ENCODE measurements around the gene STRA8.

The STRA8 gene, protein sequence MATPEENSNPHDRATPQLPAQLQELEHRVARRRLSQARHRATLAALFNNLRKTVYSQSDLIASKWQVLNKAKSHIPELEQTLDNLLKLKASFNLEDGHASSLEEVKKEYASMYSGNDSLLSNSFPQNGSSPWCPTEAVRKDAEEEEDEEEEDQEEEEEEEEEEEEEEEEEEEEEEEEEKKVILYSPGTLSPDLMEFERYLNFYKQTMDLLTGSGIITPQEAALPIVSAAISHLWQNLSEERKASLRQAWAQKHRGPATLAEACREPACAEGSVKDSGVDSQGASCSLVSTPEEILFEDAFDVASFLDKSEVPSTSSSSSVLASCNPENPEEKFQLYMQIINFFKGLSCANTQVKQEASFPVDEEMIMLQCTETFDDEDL

DNA sequence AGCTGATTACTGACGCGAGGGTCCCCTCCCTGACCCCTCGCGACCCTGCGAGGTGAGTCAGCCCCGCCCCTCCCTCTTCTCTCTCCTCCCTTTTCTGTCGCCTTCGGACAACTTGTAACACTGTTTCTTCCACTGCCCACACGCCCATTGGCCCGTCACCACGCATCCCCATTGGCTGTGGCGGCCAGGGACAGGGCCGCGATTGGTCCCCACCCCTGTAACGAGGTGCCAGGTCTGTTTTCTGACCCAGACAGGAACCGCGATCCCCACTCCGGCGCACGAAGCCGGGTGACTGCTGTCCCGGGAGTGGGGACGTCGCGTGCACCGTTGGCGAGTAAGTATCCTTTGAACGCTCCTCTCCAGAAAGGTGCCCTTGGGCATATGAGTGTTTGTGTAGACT is at the start of gene STRA8:
TSS of gene STRA8 (plus strand) at position 269 of the 400 bp plus-strand sequence. CDS start 6,687 bp downstream, outside the sequence.
- no peak for DNase-seq (ENCODE audit: low spot score)

DNA sequence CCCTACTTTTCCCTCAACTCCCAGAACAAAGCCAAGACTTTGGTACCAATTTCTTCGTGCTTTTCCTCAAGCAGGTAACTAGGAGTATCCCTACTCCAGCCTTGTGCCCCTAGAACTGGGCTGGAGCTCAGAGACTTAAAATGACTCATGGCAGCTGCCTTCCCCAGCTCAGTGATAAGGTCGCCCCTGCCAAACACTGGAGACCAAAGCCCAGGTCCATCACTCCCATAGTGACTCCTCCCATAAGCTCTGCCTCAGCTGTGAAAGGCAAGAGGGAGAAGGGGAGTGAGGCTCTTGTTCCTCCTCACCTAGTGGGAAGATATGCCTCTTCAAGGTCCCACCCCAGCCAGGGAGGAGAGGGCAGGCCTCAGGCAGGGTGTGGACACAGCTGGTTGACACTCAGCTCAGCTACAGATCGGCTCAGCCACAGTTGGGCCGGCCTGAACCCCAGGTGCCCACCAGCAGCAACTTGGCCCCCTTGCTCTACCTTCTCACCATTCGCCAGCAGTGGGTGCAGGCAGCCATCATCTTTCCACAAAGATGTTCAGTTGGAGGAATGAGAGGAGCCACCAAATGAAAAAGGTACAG is 49.3 kb upstream of the STRA8 start:
- DNase-seq (ENCODE audit: low spot score): no peak

DNA sequence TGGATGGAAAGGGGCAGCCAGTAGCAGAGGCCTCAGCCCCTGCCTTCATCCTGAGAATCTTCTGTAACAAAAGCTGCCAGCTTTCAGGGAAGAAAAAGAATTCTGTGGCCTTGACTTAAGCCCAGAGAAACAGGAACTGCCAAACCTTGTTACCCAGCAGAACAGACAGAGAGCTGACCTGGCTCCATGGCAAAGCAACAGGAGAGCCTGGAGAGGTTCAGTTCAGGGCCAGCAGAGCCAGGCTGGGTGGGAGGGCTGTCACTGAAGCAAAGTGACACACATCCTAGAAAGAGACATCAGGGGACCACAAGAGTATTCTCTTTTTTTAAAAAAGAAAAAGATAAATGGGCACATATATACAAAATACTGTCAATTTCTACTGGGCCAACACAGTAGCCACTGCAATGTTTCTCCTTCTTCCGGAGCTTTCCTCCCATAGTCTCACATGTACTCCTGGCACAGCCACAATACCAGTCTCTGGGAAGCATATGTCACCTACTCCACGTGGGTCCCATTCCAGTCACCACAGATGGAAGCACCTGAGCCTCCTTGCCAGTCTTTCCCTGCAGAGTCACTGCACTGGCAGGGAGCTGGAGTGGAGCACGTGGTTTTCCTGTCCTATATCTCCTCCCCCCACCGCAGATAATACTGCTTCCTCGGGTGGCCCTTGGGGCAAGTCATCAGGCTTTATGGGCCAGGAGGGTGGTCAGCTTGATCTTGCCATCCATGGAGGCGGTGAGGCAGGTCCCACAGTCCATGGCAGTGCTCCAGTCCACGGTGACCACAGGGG is 48.0 kb upstream of the STRA8 start:
- no peak for DNase-seq (ENCODE audit: low spot score)

DNA sequence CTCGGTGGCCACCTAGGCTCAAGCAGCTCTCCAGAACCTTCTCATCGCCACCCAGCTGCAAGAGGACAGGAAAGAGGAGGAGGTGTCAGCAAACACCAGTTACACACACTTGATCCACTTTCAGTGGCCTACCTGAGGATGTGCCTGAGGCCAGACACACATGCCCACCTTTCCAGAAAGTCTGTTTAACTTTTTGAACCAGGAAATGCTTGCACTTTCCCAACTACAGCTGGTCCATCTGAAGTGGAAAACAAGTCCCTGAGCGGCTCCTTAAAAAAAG is 47.4 kb upstream of the STRA8 start:
- DNase-seq (ENCODE audit: low spot score): no peak

DNA sequence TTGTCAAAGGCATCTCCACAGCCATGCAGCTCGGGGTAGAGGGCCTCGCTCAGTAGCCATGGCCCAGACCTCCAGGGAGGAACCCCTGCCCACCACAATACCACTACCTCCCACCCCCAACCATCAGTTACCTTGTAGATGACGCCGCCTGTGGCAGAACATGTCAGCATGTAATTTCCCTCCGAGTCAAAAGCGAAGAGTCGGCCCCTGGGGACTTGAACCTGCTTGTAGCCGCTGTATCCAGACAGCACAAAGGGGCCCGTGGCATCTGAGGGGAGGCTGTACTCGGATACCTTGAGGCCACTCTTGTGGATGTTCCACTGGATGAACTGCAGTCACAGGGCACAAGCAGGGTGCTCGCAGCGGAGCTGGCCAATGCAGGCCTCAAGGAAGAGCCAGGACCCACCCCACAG is 46.8 kb upstream of the STRA8 start:
- DNase-seq (ENCODE audit: low spot score): no peak

DNA sequence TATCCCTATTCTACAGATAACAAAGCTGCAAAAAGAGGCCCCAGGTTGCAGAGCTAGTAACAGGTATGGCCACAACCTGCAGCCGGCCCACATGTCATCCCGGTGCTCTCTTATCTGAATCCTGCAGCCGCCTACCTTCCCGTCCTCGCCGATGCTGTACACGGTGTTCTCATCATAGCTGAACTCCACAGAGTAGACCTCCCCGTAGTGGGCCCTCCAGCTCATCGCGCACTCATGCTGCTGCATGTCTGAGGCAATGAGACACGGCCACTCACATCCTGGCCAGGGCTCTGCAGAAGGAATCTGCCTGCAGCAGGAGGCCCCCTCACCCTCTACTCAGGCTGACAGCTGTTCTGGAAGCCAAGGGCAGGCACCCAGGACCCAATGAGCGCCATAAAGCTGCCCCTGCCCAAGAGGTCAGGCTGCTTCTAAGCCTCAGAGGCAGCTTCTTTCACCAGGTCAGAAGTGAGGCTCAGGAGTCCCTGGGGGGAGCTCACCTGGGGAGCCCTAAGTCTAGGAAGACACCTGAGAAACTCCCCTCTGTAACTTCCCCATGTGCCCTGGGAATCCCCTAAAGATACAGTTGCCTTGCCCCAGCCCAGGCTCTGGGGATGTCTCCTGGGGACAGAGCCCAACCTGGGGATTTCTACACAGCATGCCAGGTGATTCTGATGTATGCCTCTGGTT is 45.2 kb upstream of the STRA8 start:
- DNase-seq (ENCODE audit: low spot score): no peak

DNA sequence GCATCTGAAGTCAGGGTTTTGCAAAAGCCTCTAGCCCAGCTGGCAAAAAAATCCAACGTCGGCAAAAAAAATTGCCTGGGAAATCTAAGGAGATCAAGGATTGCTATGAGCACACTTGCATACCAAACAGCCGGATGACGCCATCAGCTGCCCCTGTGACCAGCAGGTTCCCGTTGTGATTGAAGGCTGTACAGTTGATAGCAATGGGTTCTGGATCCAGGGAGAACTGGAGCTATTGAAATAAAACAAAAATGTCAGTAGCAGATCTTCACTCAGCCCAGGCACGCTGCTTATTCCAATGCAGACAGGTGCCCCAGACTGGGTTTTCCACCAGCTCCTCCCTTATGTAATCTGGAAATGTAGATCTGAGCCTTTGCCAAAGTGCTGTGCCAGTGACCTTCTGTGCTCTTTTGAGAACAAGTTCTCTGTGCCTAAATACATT is 44.4 kb upstream of the STRA8 start:
- no peak for DNase-seq (ENCODE audit: low spot score)

DNA sequence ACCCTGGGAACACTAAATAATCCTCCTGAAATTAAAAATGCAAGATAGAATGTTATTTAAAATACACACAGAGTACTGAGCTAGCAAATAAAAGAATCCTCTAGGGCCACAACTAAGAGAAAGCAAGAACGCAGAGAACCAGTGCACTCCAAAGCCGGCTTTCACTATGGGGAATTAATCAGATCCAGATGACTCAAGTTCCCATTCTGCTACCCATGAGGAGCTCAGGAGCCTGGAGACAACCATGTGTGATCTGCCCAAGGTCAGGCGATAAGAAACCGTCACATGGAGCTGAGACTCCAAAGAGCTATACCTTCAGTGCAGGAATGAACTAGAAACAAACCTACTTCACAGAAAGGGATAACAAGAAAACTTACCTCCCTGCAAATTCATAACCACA is 43.7 kb upstream of the STRA8 start:
- DNase-seq (ENCODE audit: low spot score): no peak

DNA sequence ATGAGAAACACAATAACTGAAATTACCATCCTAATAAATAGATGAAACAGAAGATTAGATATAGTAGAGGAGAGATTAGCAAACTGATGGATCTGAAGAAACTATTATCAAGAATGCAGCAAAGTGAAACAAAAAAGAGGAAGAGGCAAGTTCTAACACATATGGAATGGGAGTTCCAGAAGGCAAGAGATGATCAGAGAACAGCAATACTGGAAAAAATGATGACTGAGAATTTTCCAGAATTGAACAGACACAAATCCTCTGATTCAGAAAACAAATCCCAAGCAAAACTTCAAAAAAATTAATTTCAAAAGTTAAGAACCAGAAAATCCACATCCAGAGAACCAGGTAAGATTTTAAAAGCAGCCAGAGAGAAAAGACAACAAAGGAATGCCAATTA is 42.9 kb upstream of the STRA8 start:
- no peak for DNase-seq (ENCODE audit: low spot score)

DNA sequence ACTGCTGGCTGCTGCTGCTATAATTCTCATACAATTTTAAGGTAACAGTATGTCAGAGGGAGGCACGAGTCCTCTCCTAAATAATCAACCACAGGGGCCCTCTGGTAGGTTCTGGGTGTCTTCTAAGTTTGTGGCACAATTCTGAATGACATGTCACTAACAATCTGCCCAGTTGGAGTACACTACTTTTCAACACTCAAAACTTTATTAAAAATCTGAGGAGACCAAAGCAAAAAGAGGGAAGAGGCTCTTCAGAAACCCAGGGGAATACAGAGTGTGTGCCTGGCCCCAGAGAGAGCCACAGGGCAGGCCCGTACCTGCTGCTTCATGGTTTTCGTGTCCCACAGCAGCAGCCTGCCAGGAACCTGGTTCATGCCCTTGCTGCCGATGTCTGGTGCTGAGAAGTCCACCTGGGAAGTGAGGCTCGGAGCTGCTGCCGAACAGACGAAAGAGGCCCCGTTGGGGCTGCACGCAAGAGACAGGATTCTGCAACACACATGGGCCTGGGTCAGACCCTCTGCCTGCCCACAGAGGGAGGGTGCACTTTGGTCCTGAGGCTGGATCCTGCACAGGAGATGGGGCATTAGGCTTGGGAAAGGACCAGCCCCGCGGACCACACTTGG is 40.6 kb upstream of the STRA8 start:
- no peak for DNase-seq (ENCODE audit: low spot score)

DNA sequence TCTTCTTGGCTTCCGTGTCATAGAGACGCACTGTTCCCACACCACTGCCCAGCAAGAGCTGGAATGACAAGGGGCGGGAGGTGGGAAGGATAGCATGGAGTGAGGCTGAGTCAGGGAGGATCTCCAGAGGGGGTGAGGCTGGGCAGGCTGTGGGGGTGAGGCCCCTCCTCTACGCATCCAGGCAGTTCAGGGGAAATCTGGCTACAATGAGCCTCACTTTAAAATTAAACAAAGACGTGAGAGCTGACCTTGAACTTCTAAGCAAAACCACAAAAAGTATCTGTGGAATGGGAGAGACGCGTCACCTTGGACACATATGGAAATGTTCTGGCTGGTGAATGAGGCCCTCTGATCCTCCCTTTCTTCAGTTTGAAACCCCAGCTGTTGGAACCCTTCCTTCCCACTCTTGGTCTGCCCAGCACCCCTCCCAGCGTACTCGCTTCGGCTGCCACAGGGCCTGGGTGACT is 40.0 kb upstream of the STRA8 start:
- no peak for DNase-seq (ENCODE audit: low spot score)

DNA sequence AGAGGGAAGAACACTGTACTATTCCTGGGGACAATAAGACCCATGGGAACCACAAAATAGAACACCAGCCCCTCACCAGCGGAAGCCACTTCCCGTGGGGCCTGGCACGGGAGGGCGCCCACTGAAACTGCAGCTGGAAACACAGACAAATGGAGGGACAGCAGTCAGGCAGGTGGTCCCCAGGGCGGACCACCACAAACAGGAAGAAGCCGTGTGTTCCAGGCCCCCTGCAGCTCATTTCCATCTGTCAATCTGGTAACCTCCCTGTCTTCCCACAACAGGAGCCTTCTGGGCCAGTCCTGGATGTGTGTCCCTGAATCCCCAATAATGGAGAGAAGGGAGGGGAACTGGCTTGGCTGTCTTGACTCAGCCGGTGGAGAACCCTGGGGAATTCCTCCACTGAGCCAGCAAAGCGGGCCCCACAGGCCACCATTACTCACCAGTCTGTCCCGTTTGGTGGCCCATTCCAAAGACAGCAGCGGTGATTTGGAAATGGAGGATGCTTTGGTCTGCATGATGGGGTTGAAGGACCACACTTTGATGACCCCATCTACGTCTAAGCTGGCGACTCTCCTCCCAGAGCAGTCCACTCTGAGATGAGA is 39.0 kb upstream of the STRA8 start:
- DNase-seq (ENCODE audit: low spot score): no peak

DNA sequence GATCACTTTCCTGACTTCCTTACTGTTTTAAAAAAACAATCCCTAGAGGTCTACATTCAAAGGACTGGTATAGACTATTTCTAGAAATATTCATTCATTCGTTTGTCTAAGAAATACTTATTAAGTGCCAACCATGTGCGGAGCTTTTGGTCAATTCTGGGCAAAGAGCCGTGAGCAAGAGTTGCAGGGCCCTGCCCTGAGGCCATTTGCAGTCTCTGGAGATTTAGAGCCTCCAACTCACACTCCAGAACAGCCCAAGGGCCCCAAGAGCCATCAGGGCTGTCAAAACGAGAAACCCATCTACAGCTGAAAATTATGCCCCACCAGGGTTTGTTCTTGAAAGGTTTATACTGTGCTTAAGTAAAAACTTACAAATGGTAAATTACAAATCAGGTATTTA is 38.5 kb upstream of the STRA8 start:
- no peak for DNase-seq (ENCODE audit: low spot score)

DNA sequence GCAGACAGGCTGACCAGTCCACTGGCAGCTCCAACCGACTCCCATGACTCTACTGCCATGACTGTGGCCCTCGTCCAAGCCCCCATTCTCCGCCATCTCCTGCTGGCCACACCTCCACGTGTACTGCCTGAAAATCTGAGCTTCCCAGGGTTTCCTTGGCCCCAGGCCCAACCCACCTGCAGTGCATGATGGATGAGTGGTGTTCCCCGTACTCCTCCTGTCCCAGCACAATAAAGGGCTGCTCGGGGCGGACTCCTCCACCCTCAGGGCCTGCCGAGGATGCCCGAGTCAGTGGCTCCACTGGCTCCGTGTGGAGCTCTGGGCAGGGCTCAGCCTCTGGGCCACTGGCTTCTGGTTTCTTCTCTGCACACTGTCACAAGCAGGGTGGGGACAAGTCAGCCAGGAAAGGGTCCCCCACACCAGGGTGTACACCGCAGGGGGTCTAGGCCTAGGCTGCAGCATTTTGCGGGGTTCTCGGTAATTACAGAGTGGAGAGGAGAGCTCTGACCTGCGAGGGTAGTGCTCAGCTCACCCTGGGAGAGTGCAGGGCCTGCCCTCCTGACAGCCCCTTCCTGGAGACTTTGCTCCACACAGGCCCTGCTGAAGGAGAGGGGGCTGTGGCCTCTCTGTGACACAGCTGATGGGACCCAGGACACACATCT is 37.5 kb upstream of the STRA8 start:
- DNase-seq (ENCODE audit: low spot score): no peak

DNA sequence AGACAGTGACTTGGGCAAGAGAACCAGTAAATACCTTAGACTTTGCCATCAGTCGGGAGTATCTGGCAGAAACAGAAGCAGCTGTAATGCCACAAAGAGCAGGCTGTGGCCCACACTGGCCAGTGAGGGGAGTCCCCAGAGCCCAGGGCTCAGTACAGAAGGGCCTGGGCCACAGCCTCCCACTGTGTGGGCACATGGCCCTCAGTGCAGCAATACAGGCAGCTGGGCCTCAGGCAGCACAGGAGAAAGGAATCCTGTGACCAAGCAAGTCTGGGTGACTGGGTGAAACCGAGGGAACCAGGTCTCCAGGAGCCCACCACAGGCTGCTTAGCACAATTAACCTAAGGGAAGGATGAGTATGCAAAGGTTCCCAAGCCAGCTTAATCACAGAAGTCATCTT is 36.3 kb upstream of the STRA8 start:
- no peak for DNase-seq (ENCODE audit: low spot score)

DNA sequence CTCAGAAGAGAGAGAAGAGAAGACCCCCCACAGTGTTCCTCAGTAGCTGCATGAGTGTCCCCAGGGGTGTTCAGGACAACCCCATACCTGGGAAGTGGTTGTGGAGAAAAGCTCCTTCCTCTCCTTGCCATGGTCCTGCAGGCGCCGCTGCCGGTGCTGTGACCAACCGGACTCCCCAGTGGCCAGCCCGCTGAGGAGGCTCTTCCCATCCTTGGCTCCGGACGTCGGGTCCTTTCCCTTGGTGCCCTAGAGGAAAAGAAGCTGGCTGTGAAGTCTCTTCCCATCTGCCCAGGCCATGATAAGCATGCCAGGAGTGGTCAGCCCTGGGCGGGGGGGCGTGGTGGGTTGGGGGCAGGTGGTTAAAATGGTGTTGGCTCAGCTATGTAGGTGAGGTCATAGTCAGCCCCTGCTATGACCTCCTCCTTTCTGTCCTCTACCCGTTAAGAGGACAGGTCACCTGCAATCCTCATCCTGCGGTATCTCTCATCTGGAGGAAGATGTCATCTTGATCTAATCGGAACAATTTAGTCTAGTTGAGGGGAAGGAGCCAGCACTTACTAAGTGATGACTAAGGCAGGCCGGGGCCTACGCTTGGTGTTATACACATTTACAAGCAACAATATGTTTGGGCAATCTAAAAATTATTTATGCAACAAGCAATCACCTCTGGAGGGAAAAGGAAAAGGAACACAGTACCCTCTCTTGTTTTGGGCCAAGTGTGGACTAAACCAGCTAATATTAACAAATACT is 35.6 kb upstream of the STRA8 start:
- no peak for DNase-seq (ENCODE audit: low spot score)

DNA sequence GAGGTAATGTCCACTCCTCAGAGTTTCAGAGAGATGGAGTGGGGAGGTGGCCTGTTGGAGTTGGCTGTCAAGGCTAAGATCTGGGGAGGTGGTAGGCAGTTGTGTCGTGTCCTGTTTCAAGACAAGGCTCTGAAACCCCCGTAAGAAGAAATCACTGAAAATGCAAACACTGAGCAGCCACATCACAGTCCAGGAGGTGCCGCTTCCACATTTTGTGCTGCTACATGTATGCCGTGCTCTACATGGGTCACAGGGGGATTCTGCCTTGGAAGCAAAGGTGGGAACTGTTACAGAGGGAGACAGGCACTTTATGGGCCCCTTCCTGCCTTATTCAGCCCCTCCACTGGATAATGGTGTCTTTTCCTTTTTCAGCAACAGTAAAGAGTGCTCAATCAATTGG is 34.2 kb upstream of the STRA8 start:
- no peak for DNase-seq (ENCODE audit: low spot score)

DNA sequence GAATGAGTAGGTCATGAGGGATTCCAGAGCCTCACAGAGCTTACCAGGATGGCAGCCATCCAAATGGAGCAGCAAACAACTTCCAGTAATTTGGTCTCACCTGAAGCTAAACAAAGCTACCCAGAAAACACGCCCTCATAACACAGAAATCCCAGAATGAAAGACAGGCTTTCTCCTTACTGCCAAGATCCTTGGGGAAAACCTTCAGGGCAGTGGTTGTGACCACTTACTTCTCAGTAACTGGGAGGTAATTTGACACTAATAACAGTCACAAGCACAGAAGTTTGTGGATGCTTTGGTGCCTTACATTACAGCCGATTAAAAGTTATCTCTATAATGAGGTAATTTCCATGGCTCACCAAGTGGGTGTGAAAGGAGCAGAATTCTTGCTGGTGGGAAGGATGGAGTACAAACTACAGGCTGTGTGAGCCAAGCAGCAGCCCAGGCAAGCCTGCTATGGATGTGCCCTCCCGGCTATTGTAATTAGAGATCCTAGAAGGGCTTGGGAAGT is 32.8 kb upstream of the STRA8 start:
- DNase-seq (ENCODE audit: low spot score): no peak

DNA sequence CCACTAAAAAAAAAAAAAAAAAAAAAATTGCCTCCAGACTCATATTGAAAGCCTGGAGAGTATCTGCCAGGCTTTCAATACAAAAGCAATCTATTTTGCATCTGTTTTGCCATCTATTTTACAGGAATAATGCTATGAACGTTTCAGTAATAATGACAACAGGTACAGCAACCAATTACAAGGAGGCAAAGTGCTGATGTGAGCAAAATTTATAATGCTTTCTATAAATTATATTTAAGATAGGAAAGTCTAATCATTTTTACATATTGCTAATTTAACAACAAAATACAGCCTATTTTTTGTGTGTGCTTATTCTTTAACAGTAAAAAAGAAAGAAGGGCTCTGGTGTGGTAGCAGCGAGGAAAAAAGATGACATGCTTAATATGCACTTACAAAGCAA is 32.3 kb upstream of the STRA8 start:
- DNase-seq (ENCODE audit: low spot score): no peak

DNA sequence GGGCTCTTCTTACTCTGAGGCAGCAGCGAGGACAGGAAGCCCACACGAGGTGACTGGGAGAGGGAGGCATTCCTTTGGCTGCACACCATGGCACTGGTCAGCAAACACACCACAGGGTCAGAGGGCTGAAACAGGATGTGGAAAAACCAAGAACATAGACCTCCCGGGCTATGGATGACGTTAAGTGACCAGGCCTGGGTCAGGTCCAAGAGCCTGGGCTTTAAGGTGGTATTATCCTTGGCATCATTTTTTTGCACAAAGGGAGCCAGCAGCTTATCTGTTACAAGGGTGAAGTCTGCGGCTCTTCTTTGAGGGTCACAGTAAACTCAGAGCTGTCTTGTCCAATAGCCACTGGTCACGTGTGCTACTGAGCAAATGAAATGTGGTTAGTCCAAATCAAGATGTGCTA is 29.3 kb upstream of the STRA8 start:
- DNase-seq (ENCODE audit: low spot score): no peak
